GM18511 (cell line): ENCODE measurements around the gene SIGLEC5.
A peak's percentile ranks its signal among the peaks of the same experiment; 100 is the strongest.
"Not testable (repeated sequence)": the region's sequence is repeated elsewhere in the genome, so short reads cannot be mapped to it uniquely, and the experiment has no call there.

Experiments
- ATAC-seq: cut with Tn5 transposase; IDR thresholded peaks from one replicate; pipeline ENCODE4 v1.9.1; 2021; ENCODE audit warnings: mild to moderate bottlenecking, moderate library complexity; ENCODE audit not compliant: unreplicated experiment

The SIGLEC5 gene, protein sequence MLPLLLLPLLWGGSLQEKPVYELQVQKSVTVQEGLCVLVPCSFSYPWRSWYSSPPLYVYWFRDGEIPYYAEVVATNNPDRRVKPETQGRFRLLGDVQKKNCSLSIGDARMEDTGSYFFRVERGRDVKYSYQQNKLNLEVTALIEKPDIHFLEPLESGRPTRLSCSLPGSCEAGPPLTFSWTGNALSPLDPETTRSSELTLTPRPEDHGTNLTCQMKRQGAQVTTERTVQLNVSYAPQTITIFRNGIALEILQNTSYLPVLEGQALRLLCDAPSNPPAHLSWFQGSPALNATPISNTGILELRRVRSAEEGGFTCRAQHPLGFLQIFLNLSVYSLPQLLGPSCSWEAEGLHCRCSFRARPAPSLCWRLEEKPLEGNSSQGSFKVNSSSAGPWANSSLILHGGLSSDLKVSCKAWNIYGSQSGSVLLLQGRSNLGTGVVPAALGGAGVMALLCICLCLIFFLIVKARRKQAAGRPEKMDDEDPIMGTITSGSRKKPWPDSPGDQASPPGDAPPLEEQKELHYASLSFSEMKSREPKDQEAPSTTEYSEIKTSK

DNA sequence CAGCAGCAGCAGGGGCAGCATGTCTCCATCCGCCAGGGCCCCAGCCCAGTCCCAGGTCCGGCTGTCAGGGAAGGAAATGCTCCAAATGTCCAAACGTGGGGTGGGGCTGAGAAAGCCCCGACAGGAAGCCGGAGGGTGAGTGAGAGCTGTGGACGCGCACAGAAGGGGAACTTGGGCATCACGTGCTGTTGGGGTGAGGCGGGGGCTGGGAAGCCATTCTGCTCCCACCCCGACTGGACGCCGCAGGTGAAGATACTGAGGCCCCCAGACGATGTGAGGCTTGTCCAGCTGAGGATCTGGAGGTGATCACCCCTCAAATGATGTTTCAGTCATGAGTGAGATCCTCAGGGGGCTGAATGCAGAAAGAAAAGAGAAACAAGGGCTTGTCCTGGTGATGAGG lies at the start of gene SIGLEC5:
TSS of gene SIGLEC5 (minus strand) at position 87 of the 400 bp plus-strand sequence. CDS start at position 21, 66 bp downstream.
- not testable (repeated sequence) for ATAC-seq

- no peak for ATAC-seq
Observed at GRCh38 chr19:51676566-51677083, 46.4 kb upstream of the SIGLEC5 start.

DNA sequence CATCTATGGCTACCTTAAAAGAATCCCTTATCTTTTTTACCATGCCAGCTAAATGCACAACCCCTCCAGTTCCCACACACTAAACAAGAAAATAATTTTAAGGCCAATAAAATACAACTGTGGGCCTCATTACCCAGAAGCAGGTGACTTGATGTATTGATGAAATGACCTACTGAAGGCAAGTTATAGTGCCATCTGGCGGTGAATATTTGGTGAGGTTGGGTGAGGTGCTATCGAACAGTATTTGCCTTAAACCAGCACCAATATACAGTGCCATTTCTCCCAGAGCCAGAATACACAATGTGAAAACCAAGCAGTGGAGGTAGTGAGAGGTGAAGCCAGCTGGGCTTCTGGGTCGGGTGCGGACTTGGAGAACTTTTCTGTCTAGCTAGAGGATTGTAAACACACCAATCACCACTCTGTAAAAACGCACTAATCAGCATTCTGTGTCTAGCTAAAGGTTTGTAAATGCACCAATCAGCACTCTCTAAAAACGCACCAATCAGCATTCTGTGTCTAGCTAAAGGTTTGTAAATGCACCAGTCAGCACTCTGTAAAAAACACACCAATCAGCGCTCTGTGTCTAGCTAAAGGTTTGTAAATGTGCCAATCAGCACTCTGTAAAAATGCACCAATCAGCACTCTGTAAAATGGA lies 45.8 kb upstream of the SIGLEC5 start:
- not testable (repeated sequence) for ATAC-seq

GRCh38 chr19:51668216-51668615 lies 38.0 kb upstream of the SIGLEC5 start:
- ATAC-seq, result no peak

DNA sequence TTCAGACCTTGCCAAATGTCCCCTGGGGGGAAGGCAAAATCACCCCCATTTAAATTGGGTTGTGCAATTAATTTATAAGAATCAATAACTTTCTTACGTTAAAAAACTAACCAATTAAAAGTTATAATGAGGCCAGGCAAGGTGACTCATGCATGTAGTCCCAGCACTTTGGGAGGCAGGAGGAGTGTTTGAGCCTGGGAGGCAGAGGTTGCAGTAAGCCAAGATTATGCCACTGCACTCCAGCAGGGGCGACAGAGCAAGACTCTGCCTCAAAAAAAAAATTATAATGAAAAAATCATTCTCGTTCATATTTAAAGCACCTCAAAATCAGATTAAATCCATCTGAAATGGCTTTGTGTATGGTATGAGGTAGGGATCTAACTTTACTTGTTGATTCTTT lies 34.8 kb upstream of the SIGLEC5 start:
- ATAC-seq, result no peak

GRCh38 chr19:51664131-51664530 lies 33.9 kb upstream of the SIGLEC5 start:
- no peak for ATAC-seq

DNA sequence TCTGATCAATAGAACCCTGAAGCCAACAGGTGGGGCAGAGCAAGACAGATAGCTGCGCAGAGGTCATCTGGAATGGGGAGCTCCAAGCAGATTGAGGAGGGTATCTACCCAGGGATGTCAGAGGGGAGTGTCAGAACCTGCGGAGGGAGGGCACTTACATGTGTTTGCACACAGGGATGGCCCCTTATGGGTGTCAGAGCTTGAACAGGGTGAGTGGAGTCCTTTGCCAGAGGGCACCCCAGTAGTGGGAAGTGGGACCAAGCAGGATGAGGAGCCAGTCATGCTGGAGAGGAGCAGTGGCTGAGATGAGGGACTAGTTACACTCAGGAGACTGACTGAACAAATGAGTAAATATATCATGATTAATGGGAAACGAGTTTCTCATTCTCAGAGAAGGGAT lies 33.4 kb upstream of the SIGLEC5 start:
- no peak for ATAC-seq

DNA sequence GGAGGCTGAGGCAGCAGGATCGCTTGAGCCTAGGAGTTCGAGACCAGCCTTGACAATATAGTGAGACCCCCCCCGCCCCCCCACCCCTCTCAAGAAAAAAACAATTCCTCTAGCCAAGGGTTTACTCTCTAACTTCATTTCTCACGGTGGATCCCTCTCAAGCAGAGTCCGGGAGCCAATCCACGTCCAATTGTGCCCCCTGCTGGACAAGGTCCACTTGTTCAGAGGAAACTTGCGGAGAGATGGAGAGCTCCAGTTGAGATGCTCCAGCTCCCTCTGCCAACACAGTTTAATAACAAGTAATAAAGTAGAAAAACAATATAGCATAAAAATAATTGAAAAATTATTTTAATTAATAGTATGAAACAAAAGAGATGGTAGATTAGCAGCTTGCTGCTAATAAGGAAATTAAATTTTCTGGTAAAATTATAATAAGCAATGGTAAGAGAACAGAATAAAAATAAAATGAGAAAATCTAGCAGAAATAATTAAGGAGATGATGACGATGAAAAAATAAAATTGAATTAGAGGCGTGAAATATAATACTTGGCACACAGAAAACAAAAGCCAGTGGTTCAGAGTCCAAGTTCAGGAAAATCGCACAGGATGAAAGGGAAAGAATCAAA lies 30.9 kb upstream of the SIGLEC5 start:
- ATAC-seq, result no peak

DNA sequence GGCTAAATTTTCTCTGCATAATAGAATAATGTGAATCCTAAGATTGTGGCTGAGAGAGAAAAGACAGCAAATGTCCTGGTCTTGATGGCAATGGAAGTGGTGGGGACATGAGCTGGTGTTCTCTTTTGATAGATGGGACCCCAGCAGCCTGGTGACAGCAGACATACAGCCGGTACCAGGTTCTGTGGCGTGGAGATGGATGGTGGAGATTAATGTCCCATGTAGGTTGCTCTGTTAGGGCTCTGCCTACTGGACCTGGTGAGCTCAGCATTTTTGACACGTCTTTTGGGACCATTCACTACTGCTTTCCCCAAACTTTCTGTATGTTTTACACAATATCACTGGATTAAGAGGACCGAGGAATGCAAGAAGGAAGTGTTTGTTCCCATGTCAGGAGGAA lies 24.6 kb upstream of the SIGLEC5 start:
- no peak for ATAC-seq

DNA sequence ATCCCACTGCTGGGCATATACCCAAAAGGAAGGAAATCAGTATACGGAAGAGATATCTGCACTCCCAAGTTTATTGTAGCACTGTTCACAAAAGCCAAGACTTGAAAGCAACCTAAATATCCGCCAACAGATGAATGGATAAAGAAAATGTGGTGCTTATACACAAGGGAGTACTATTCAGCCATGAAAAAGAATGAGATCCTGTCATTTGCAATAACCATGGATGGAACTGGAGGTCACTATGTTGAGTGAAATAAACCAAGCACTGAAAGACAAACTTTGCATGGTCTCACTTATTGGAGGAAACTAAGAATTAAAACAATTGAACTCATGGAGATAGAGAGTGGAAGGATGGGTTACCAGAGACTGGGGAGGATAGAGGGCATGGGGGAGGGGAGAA lies 23.0 kb upstream of the SIGLEC5 start:
- ATAC-seq, result no peak

DNA sequence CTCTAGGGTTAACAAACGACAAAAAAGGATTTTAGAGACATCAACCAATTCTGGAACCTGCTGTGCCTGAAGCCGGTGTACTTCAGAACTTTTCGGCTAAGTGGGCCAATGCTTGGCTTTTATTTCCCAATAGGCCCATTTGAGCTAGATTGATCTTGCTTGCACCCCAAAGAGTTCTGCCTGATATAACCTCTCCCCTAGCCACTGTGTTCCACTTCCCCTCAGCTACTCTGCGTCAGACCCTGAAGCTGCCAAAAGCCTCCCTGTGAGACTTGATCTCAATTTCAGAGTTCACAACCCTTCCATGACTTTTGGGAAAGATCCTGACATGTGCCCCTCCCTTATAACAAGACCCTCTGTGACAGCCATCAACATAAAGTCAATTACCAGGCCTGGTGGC lies 22.1 kb upstream of the SIGLEC5 start:
- ATAC-seq, result no peak

- peak; percentile 75 for ATAC-seq
Observed at GRCh38 chr19:51651216-51651846, 21.1 kb upstream of the SIGLEC5 start.

DNA sequence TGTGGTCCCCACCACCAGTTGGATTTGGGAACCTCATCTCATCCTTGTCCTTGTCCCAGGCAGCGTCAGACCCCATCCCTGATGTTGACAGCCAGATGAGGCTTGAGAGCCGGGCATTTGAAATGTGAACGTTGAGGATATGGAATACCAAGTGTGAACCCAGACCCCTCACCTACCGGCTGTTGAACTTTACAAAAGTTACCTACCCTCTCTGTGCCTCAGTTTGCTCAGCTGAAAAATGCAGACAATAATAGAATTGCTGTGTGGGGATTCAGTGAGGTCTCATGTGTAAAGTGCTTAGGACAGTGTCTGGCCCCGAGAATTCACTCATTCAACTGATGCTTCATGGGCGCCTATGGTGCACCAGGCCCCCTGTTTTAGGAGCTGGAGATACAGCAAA lies 17.1 kb upstream of the SIGLEC5 start:
- no peak for ATAC-seq

- ATAC-seq, result not testable (repeated sequence)
Observed at GRCh38 chr19:51646730-51647129, 16.5 kb upstream of the SIGLEC5 start, which contains the start of gene SIGLEC14. Gene SIGLEC14, minus strand, starts transcription at chr19:51646825. Its CDS starts 66 bp downstream, at chr19:51646759.

GRCh38 chr19:51644636-51645271 lies 14.6 kb upstream of the SIGLEC5 start:
- ATAC-seq, result no peak

- ATAC-seq, result no peak
Observed at GRCh38 chr19:51641648-51642047, 11.4 kb upstream of the SIGLEC5 start.

GRCh38 chr19:51640386-51640785 lies 10.2 kb upstream of the SIGLEC5 start:
- ATAC-seq, result no peak

DNA sequence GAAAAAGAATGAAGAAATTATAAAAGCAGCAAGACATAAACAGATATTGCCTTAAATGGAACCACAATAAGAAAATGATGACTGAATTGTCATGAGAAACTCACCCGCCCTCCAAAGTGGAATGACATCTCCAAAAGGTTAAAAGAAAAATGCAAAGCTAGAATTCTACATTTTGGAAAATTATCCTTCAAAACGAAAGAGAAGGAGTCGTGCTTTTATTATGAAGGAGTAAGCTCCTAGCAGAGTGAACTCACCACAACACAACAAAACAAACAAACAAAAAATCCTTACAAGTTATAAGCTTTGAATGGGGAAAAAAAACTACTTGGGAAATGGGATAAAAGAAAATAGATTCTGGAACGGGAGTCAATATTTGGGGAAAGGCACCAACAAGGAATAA lies 9.7 kb upstream of the SIGLEC5 start:
- no peak for ATAC-seq

DNA sequence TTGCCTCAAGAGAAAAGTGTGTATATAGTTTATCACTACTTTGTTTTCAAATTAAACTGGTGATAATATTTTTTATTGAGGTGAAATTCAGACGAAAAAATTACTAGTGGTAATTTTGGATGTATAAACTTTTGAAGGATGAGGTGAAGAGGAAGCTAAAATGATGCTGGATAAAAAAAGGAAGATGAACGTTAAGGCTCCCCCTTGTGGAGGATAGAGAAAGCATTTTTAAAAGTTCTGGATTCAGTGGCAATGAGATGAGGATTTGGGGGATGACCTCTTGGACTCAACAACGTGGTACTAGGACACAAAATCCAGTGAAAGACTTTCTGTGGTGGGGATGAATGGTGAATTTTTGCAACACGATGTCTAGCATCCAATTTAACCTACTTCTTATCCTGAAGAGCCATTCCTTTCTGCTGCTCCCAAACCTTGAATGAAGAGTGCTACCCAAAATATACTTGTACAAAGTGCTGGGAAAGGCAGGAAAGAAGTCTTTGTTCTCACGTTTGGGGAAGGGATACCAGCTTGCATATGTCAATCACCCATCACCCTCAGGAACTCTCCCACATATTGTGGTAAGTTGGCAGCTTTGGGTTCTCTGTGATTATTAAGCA lies 7.3 kb upstream of the SIGLEC5 start:
- no peak for ATAC-seq

DNA sequence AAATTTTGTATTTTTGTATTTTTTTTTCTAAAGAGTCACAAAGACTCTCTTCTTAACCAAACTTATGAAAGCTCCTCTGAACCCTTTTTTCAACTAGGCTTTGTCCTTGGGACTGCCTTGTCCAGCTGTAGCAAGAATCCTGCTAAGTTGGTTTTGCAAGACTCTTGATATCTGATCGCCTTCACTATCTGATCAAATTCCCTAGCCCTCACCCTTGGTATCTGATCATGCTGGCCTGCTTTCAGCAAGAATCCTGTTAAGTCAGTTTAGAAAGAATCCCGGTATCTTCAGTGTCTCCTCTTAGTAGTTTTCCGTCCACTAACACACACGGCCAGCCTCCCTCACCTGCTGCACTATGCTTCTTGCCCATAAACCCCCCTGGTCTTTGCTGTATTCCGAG lies 1.9 kb upstream of the SIGLEC5 start:
- no peak for ATAC-seq
